ENCODE data around the gene AGPS. TPM values are rescaled to one million over a fixed set of nuclear protein-coding genes. Genes with fewer than 3 reads are reported as not detected.

AGPS gene
- polyA plus RNA-seq, 1 of the 3 experiments (the other 2 are of a cell fraction), result 10.9 TPM

GRCh38 chr2:177584030-177584692 lies 191.6 kb downstream of the AGPS start (continued):
- no peak for TF ChIP-seq ZBTB33 (IDR thresholded peaks at IDR 0.05; ENCODE audit: borderline replicate concordance, low read depth)
- TF ChIP-seq EZH2phosphoT487 (IDR thresholded peaks at IDR 0.05; ENCODE audit: borderline replicate concordance, low read depth), result no peak

GRCh38 chr2:177585234-177585863 lies 192.8 kb downstream of the AGPS start:
- TF ChIP-seq TCF12 (IDR thresholded peaks at IDR 0.05), result no peak
- TF ChIP-seq GABPA (IDR thresholded peaks at IDR 0.05; ENCODE audit: low read depth), result no peak
- TF ChIP-seq RCOR1 (IDR thresholded peaks at IDR 0.05; ENCODE audit: low read length), result no peak
- TF ChIP-seq CHD2 (IDR thresholded peaks at IDR 0.05; ENCODE audit: low read length, partially characterized antibody), result no peak
- TF ChIP-seq RAD21 (IDR thresholded peaks at IDR 0.05; ENCODE audit: low read length), result no peak
- no peak for TF ChIP-seq IRF3 (IDR thresholded peaks at IDR 0.05; ENCODE audit: low read depth, low read length)
- TF ChIP-seq CTCF (IDR thresholded peaks at IDR 0.05), result no peak
- no peak for TF ChIP-seq NRF1 (IDR thresholded peaks at IDR 0.05; ENCODE audit: low read depth, low read length)
- no peak for TF ChIP-seq TAF1 (IDR thresholded peaks at IDR 0.05; ENCODE audit: borderline replicate concordance, low read depth, low read length)
- TF ChIP-seq RFX5 (IDR thresholded peaks at IDR 0.05; ENCODE audit: low read length), result no peak
- no peak for TF ChIP-seq MXI1 (IDR thresholded peaks at IDR 0.05; ENCODE audit: low read depth, low read length)
- TF ChIP-seq EZH2phosphoT487 (IDR thresholded peaks at IDR 0.05; ENCODE audit: borderline replicate concordance, low read depth), result no peak
- TF ChIP-seq ZBTB33 (IDR thresholded peaks at IDR 0.05; ENCODE audit: borderline replicate concordance, low read depth), result no peak
- no peak for TF ChIP-seq JUND (IDR thresholded peaks at IDR 0.05)
- no peak for TF ChIP-seq FOXJ3 (CRISPR knock-in tag; IDR thresholded peaks at IDR 0.05)
- no peak for TF ChIP-seq MEF2A (IDR thresholded peaks at IDR 0.05; ENCODE audit: borderline replicate concordance, low read depth)
- TF ChIP-seq MAX (IDR thresholded peaks at IDR 0.05; ENCODE audit: low read depth), result no peak
- Histone ChIP-seq H3K4me3 (ENCODE audit: low read depth in 2 of 2, low read length in 1 of 2) (no peak overlapping the region), H3K4me1 (ENCODE audit: control insufficient read depth in 1 of 2, insufficient read depth in 2 of 2, low read depth in 1 of 2, low read length in 1 of 2) (peaks cover 0 to 10% of the 10 kb centered on the region in 2 experiments; a peak in 1 of 4 replicates), H3F3A (replicated peaks; ENCODE audit: insufficient read depth) (no peaks in the 10 kb centered on the region), H3K9me2 (no peaks in the 10 kb centered on the region), H3K79me2 (ENCODE audit: insufficient read depth) (no peaks in the 10 kb centered on the region), H4K20me1 (ENCODE audit: insufficient read depth) (no peaks in the 10 kb centered on the region), H2AFZ (ENCODE audit: low read depth) (no peak overlapping the region), H3K27me3 (ENCODE audit: insufficient read depth) (no peaks in the 10 kb centered on the region), H3K9ac (no peak overlapping the region), H3K36me3 (replicated peaks in 1 of 2; ENCODE audit: control insufficient read depth in 1 of 2, insufficient read depth in 2 of 2, low read length in 1 of 2) (no peaks in the 10 kb centered on the region), H3K9me3 (no peaks in the 10 kb centered on the region), H3K4me2 (no peak overlapping the region), H3K27ac (ENCODE audit: low read depth in 2 of 2, low read length in 1 of 2) (no peak overlapping the region)
- DNase-seq, result no peak
- POLR2A ChIA-PET, result no interaction called here
- WGBS (ENCODE audit: low lambda C conversion rate), result 80% methylated on average over 5 of the region's 5 CpGs
- CTCF ChIA-PET, result interaction anchor here (0.6 to 1.2 kb wide), 4 partner anchors 19 to 1273 kb away, joined by 3 to 4 read pairs (median 3); no protein-coding TSS in a partner anchor

Measured in SK-N-SH (cell line).